NCI-H748 (cell line): ENCODE results near the gene MOB3A.
A peak's percentile ranks its signal among the peaks of the same experiment; 100 is the strongest.
"Not testable (repeated sequence)": the region's sequence is repeated elsewhere in the genome, so short reads cannot be mapped to it uniquely, and the experiment has no call there.

ENCODE experiments used
- DNase-seq: peaks from one replicate; lab custom pipeline; 2025; ENCODE audit not compliant: unreplicated experiment; lab: John Stamatoyannopoulos, UW

The MOB3A gene

GRCh38 chr19:2035590-2035991 is 60.5 kb downstream of the MOB3A start:
- peak; percentile 7 for DNase-seq

GRCh38 chr19:2034729-2035589 is 61.2 kb downstream of the MOB3A start:
- DNase-seq = no peak

GRCh38 chr19:2034253-2034652 is 61.9 kb downstream of the MOB3A start:
- not testable (repeated sequence) for DNase-seq

GRCh38 chr19:2033825-2034159 is 62.3 kb downstream of the MOB3A start:
- DNase-seq = no peak

GRCh38 chr19:2033115-2033824 is 62.9 kb downstream of the MOB3A start:
- DNase-seq = no peak

GRCh38 chr19:2032296-2032941 is 63.7 kb downstream of the MOB3A start:
- peak; percentile 7 for DNase-seq

GRCh38 chr19:2027361-2027760 is 68.8 kb downstream of the MOB3A start:
- DNase-seq = no peak

GRCh38 chr19:2026770-2027169 is 69.4 kb downstream of the MOB3A start:
- DNase-seq = no peak

- no peak for DNase-seq
Measured at GRCh38 chr19:2022289-2022688, 73.8 kb downstream of the MOB3A start.

GRCh38 chr19:2021453-2022140 is 74.5 kb downstream of the MOB3A start:
- DNase-seq = no peak
